ENCODE measurements around the gene CDC25B. TPM values are rescaled to one million over a fixed set of nuclear protein-coding genes. Genes with fewer than 3 reads are reported as not detected.

Gene CDC25B
- total RNA-seq, 4 donors from 2014 or later: 14.5 to 39.7 (median 38.4) TPM

- Histone ChIP-seq H3K4me3 (no peak overlapping the region), H3K27me3 (no peaks in the 10 kb centered on the region), H3K9me3 (no peaks in the 10 kb centered on the region), H3K4me1 (peaks cover 0 to 64% (median 4%) of the 10 kb centered on the region in 3 donors), H3K36me3 (peaks cover 0 to 55% of the 10 kb centered on the region in 2 donors), H3K27ac (peak overlapping the region in 2 of 4 donors; percentile 26 to 51)
- no peak for ATAC-seq
- WGBS, 2 donors (ENCODE audit: low coverage in 1 of 2): 82 to 86% methylated on average over 2 of the region's 2 CpGs
- TF ChIP-seq CTCF (IDR thresholded peaks at IDR 0.05) (no peak), POLR2AphosphoS5 (IDR thresholded peaks at IDR 0.05) (no peak), POLR2A (IDR thresholded peaks at IDR 0.05) (no peak), EP300 (IDR thresholded peaks at IDR 0.05) (no peak)
Measured at GRCh38 chr20:3757268-3757667, 38.8 kb upstream of the CDC25B start.

GRCh38 chr20:3758566-3758965 lies 37.5 kb upstream of the CDC25B start:
- no CpG with 5 or more reads among the region's 11 CpGs for WGBS, 2 donors (ENCODE audit: low coverage in 1 of 2)
- no peak overlapping the region for H3K4me3 ChIP-seq
- peaks cover 0 to 55% of the 10 kb centered on the region in 2 donors for H3K36me3 ChIP-seq
- no peak for TF ChIP-seq POLR2AphosphoS5 (IDR thresholded peaks at IDR 0.05)
- TF ChIP-seq POLR2A (IDR thresholded peaks at IDR 0.05): no peak
- no peak for TF ChIP-seq EP300 (IDR thresholded peaks at IDR 0.05)
- TF ChIP-seq CTCF (IDR thresholded peaks at IDR 0.05): no peak
- peak overlapping the region in 3 of 4 donors; percentile 26 to 55 (median 51) for H3K27ac ChIP-seq
- no peak for ATAC-seq
- H3K9me3 ChIP-seq: no peaks in the 10 kb centered on the region
- peaks cover 0 to 62% (median 5%) of the 10 kb centered on the region in 3 donors for H3K4me1 ChIP-seq
- no peaks in the 10 kb centered on the region for H3K27me3 ChIP-seq

GRCh38 chr20:3759316-3759823 lies 36.7 kb upstream of the CDC25B start:
- Histone ChIP-seq H3K27me3 (no peaks in the 10 kb centered on the region), H3K4me3 (no peak overlapping the region), H3K27ac (peak overlapping the region in 3 of 4 donors; percentile 26 to 55 (median 51)), H3K9me3 (no peaks in the 10 kb centered on the region), H3K36me3 (peaks cover 0 to 52% of the 10 kb centered on the region in 2 donors), H3K4me1 (peaks cover 0 to 64% (median 11%) of the 10 kb centered on the region in 3 donors)
- WGBS, 2 donors (ENCODE audit: low coverage in 1 of 2): 50 to 78% methylated on average over 4 to 6 of the region's 11 CpGs
- ATAC-seq: no peak
- TF ChIP-seq CTCF (IDR thresholded peaks at IDR 0.05): no peak
- TF ChIP-seq POLR2AphosphoS5 (IDR thresholded peaks at IDR 0.05): no peak
- TF ChIP-seq EP300 (IDR thresholded peaks at IDR 0.05): no peak
- no peak for TF ChIP-seq POLR2A (IDR thresholded peaks at IDR 0.05)

- no peaks in the 10 kb centered on the region for H3K9me3 ChIP-seq
- 87% methylated on average over 5 of the region's 11 CpGs; no CpG with 5 or more reads in 1 of the 2 donors for WGBS, 2 donors (ENCODE audit: low coverage in 1 of 2)
- H3K4me3 ChIP-seq: no peak overlapping the region
- peaks cover 0 to 69% (median 14%) of the 10 kb centered on the region in 3 donors for H3K4me1 ChIP-seq
- H3K27ac ChIP-seq: peak overlapping the region in 3 of 4 donors; percentile 26 to 55 (median 51)
- ATAC-seq: no peak
- TF ChIP-seq EP300 (IDR thresholded peaks at IDR 0.05) (no peak), POLR2AphosphoS5 (IDR thresholded peaks at IDR 0.05) (no peak), CTCF (IDR thresholded peaks at IDR 0.05) (no peak), POLR2A (IDR thresholded peaks at IDR 0.05) (no peak)
- H3K27me3 ChIP-seq: no peaks in the 10 kb centered on the region
- H3K36me3 ChIP-seq: peaks cover 0 to 47% of the 10 kb centered on the region in 2 donors
Measured at GRCh38 chr20:3759884-3760283, 36.2 kb upstream of the CDC25B start.

Measured in gastroesophageal sphincter (tissue), 4 donors.